ENCODE measurements around the gene HPDL.
A peak's percentile ranks its signal among the peaks of the same experiment; 100 is the strongest.

GRCh38 chr1:45346473-45346872, 19.8 kb downstream of the HPDL start:
- TF ChIP-seq TAF1 (IDR thresholded peaks at IDR 0.05; ENCODE audit: low read depth, low read length): no peak
- TF ChIP-seq POLR2A (IDR thresholded peaks at IDR 0.05; ENCODE audit: low read depth, low read length): peak; percentile 30; the same call in 1 of the 2 replicates
- TF ChIP-seq POLR2AphosphoS5 (IDR thresholded peaks at IDR 0.05; ENCODE audit: low read depth, low read length): no peak
- TF ChIP-seq SPI1 (IDR thresholded peaks at IDR 0.05; ENCODE audit: low read depth, low read length): no peak
- TF ChIP-seq POU2F2 (IDR thresholded peaks at IDR 0.05; ENCODE audit: low read depth, low read length): no peak
